Measurements from ENCODE around the gene MCRS1. TPM values are rescaled to one million over a fixed set of nuclear protein-coding genes. Genes with fewer than 3 reads are reported as not detected.

The MCRS1 gene
- total and polyA plus RNA-seq, 10 of the 15 experiments (the other 5 are each of a cell fraction or from before 2014, with no cell fraction given), result 34.3 to 82.8 (median 57.6) TPM

DNA sequence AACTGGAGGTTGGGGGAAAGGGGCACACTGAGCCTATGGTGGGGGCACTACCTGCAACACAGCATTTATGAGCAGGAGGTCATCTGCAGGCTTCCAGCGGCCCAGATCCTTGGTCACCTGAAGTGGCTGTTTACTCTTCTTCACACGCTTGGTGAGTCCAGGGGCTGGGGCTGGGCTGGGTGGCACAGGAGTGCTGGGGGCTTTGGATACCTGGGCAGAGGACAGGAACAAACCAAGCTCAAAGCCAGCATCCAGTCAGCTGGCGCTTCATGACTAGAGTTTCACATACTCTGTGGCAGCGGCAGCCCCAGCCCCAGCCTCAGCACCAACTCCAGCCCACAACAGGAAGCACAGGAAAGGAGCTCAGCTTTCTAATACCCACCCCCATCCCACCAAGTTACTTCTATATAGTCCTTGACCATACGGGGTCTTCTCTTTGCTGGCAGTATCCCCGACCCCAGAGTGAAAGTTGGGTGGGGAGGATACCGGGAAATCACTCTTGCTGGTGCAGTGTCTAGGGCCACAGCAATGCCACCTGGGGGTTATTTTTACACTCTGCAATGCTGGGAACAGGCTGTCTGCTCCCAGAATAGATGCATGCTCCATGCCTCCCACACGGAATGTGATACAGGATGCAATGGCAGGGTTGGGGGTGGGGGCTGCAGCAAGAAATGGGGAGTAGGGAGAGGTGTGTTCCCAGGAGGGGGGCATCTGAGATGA lies 3.1 kb downstream of the MCRS1 start:
- no peak for DNase-seq (ENCODE audit: low read depth, low spot score)
- no TSS peak for BruUV-seq (replicated peaks)
- Histone ChIP-seq H4K20me1 (ENCODE audit: control insufficient read depth, insufficient read depth) (no peaks in the 10 kb centered on the region), H3K4me2 (ENCODE audit: control insufficient read depth, insufficient read depth) (no peak overlapping the region), H3K9me3 (replicated peaks; ENCODE audit: control insufficient read depth, insufficient read depth, low read length) (no peaks in the 10 kb centered on the region), H3K36me3 (ENCODE audit: control insufficient read depth in 2 of 2, insufficient read depth in 2 of 2, low read length in 1 of 2) (peaks cover 15 to 22% of the 10 kb centered on the region in 2 experiments; a peak in 3 of 4 replicates), H3K27me3 (replicated peaks in 1 of 2; ENCODE audit: control insufficient read depth in 2 of 2, insufficient read depth in 2 of 2, low read length in 1 of 2) (no peaks in the 10 kb centered on the region), H3K4me1 (ENCODE audit: control insufficient read depth, insufficient read depth, low read length) (peaks cover 8% of the 10 kb centered on the region), H3K27ac (ENCODE audit: control insufficient read depth, insufficient read depth) (no peak overlapping the region), H3K9ac (ENCODE audit: control insufficient read depth, insufficient read depth, low read length) (no peak overlapping the region), H3K4me3 (no peak overlapping the region), H2AFZ (ENCODE audit: control insufficient read depth, low read depth, low read length) (no peak overlapping the region), H3K79me2 (ENCODE audit: control insufficient read depth, insufficient read depth, low read length) (peaks cover 30% of the 10 kb centered on the region)
- no peak for TF ChIP-seq ASH2L (IDR thresholded peaks at IDR 0.05; ENCODE audit: borderline replicate concordance, low read depth)
- TF ChIP-seq NFYB (IDR thresholded peaks at IDR 0.05; ENCODE audit: insufficient read depth, low read depth, low read length), result no peak
- no peak for TF ChIP-seq NFIC (IDR thresholded peaks at IDR 0.05; ENCODE audit: low read depth, low read length)
- no peak for TF ChIP-seq ZNF217 (IDR thresholded peaks at IDR 0.05)
- TF ChIP-seq SMC3 (IDR thresholded peaks at IDR 0.05; ENCODE audit: borderline replicate concordance, low read length), result no peak
- no peak for TF ChIP-seq MEF2B (IDR thresholded peaks at IDR 0.05; ENCODE audit: partially characterized antibody, poor library complexity, severe bottlenecking)
- no peak for TF ChIP-seq SREBF2 (IDR thresholded peaks at IDR 0.05; ENCODE audit: low read length)
- TF ChIP-seq, protein P1, sequence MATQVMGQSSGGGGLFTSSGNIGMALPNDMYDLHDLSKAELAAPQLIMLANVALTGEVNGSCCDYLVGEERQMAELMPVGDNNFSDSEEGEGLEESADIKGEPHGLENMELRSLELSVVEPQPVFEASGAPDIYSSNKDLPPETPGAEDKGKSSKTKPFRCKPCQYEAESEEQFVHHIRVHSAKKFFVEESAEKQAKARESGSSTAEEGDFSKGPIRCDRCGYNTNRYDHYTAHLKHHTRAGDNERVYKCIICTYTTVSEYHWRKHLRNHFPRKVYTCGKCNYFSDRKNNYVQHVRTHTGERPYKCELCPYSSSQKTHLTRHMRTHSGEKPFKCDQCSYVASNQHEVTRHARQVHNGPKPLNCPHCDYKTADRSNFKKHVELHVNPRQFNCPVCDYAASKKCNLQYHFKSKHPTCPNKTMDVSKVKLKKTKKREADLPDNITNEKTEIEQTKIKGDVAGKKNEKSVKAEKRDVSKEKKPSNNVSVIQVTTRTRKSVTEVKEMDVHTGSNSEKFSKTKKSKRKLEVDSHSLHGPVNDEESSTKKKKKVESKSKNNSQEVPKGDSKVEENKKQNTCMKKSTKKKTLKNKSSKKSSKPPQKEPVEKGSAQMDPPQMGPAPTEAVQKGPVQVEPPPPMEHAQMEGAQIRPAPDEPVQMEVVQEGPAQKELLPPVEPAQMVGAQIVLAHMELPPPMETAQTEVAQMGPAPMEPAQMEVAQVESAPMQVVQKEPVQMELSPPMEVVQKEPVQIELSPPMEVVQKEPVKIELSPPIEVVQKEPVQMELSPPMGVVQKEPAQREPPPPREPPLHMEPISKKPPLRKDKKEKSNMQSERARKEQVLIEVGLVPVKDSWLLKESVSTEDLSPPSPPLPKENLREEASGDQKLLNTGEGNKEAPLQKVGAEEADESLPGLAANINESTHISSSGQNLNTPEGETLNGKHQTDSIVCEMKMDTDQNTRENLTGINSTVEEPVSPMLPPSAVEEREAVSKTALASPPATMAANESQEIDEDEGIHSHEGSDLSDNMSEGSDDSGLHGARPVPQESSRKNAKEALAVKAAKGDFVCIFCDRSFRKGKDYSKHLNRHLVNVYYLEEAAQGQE (IDR thresholded peaks at IDR 0.05; ENCODE audit: low read depth, low read length), result no peak
- no peak for TF ChIP-seq CHD4 (IDR thresholded peaks at IDR 0.05)
- TF ChIP-seq POLR2A (IDR thresholded peaks at IDR 0.05; ENCODE audit: low read depth, low read length), result no peak
- no peak for TF ChIP-seq CBX3 (IDR thresholded peaks at IDR 0.05; ENCODE audit: borderline replicate concordance, low read depth)
- no peak for TF ChIP-seq BHLHE40 (IDR thresholded peaks at IDR 0.05; ENCODE audit: borderline replicate concordance in 1 of 2, low read depth in 2 of 2, low read length in 1 of 2)
- TF ChIP-seq, protein P2, sequence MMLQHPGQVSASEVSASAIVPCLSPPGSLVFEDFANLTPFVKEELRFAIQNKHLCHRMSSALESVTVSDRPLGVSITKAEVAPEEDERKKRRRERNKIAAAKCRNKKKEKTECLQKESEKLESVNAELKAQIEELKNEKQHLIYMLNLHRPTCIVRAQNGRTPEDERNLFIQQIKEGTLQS (IDR thresholded peaks at IDR 0.05; ENCODE audit: borderline replicate concordance, extremely low read depth, low read depth, low read length), result no peak
- TF ChIP-seq MYB (IDR thresholded peaks at IDR 0.05; ENCODE audit: borderline replicate concordance, low read depth, low read length), result no peak
- in situ Hi-C loops (cut with MboI) (no loop called here), intact Hi-C loops (cut with micrococcal nuclease; ENCODE audit: unreplicated experiment) (loop anchor here (5.0 kb wide), 1 partner anchor 142 kb away; the partner anchor contains the start of gene FMNL3)
- ChIA-PET RAD21 (ENCODE audit: unreplicated experiment) (no interaction called here), POLR2A (interaction anchor here (0.5 to 0.7 kb wide), 2 partner anchors 100 to 240 kb away, joined by 3 read pairs; no protein-coding TSS in a partner anchor), CTCF (interaction anchor here (1.3 kb wide), 1 partner anchor 11 kb away, joined by 4 read pairs; no protein-coding TSS in a partner anchor), SMC1A (ENCODE audit: uncharacterized antibody, unreplicated experiment) (no interaction called here)
- FAIRE-seq, result no peak
- WGBS (ENCODE audit: insufficient coverage, insufficient replicate concordance, low lambda C conversion rate, missing lambda C conversion rate), result 84% methylated on average over 8 of the region's 8 CpGs
- no peak for ATAC-seq

Measured in GM12878 (cell line).